Parathyroid adenoma (tissue), 2 donors: ENCODE results near the gene OSCAR.

Source experiments
- H2AFZ ChIP-seq: fragments of 300-600 bp; sonication (generic); one replicate; pipeline ENCODE4 v1.7.0; 2017; ENCODE audit warnings: antibody characterized with exemption, mild to moderate bottlenecking
- H3K27ac ChIP-seq: fragments of 300-600 bp; sonication (generic); one replicate; pipeline ENCODE4 v1.7.0; 2017
- H3K27me3 ChIP-seq: fragments of 300-600 bp; sonication (generic); one replicate; pipeline ENCODE4 v1.7.0; 2017; ENCODE audit warnings: low read length; ENCODE audit not compliant: control insufficient read depth, insufficient read depth
- H3K36me3 ChIP-seq: fragments of 300-600 bp; sonication (generic); one replicate; pipeline ENCODE4 v1.7.0; 2017; ENCODE audit warnings: low read length; ENCODE audit not compliant: control insufficient read depth, insufficient read depth
- H3K4me1 ChIP-seq: fragments of 300-600 bp; sonication (generic); one replicate; pipeline ENCODE4 v1.7.0; 2017; ENCODE audit warnings: control low read depth
- H3K4me2 ChIP-seq: fragments of 300-600 bp; sonication (generic); one replicate; pipeline ENCODE4 v1.7.0; 2017; ENCODE audit warnings: low read length
- H3K4me3 ChIP-seq: fragments of 300-600 bp; sonication (generic); one replicate; pipeline ENCODE4 v1.7.0; 2017; ENCODE audit warnings: low read depth, low read length
- H3K79me2 ChIP-seq: fragments of 300-600 bp; sonication (generic); one replicate; pipeline ENCODE4 v1.7.0; 2017; ENCODE audit warnings: control low read depth
- H3K9ac ChIP-seq: fragments of 300-600 bp; sonication (generic); one replicate; pipeline ENCODE4 v1.7.0; 2017; ENCODE audit warnings: mild to moderate bottlenecking
- H3K9me3 ChIP-seq: fragments of 300-600 bp; sonication (generic); one replicate; pipeline ENCODE4 v1.7.0; 2017; ENCODE audit warnings: low read length; ENCODE audit not compliant: control insufficient read depth
- CTCF ChIP-seq: fragments of 300-600 bp; sonication (generic); IDR thresholded peaks from one replicate; pipeline ENCODE4 v1.7.0; 2017; ENCODE audit warnings: antibody characterized with exemption, mild to moderate bottlenecking
- donor health status: primary hyperparathyroidism.

OSCAR gene

GRCh38 chr19:54115109-54116063 is 14.8 kb upstream of the OSCAR start, which contains the start of the genes PRPF31 and TFPT:
Gene PRPF31 (plus strand): TSS chr19:54115754. CDS start chr19:54118279, 2,525 bp downstream.
Gene TFPT (minus strand): TSS chr19:54115657. CDS start chr19:54115269, 388 bp downstream.
- H3K4me2 ChIP-seq = peak within 1 kb of the TSS; percentile 86
- H3K9me3 ChIP-seq = no peaks in the 10 kb centered on the region
- H3K27ac ChIP-seq = peak within 1 kb of the TSS; percentile 86
- no peaks in the 10 kb centered on the region for H3K36me3 ChIP-seq
- H2AFZ ChIP-seq = peak within 1 kb of the TSS; percentile 76
- H3K4me1 ChIP-seq = peaks cover 6% of the 10 kb centered on the region
- no peak for TF ChIP-seq CTCF
- H3K27me3 ChIP-seq = no peaks in the 10 kb centered on the region
- peak within 1 kb of the TSS; percentile 49 for H3K9ac ChIP-seq
- peaks cover 10% of the 10 kb centered on the region for H3K79me2 ChIP-seq
- peak within 1 kb of the TSS; percentile 95 for H3K4me3 ChIP-seq

GRCh38 chr19:54114340-54115108 is 13.9 kb upstream of the OSCAR start:
- Histone ChIP-seq H3K27ac (no peak overlapping the region), H3K4me3 (peak overlapping the region; percentile 95)

DNA sequence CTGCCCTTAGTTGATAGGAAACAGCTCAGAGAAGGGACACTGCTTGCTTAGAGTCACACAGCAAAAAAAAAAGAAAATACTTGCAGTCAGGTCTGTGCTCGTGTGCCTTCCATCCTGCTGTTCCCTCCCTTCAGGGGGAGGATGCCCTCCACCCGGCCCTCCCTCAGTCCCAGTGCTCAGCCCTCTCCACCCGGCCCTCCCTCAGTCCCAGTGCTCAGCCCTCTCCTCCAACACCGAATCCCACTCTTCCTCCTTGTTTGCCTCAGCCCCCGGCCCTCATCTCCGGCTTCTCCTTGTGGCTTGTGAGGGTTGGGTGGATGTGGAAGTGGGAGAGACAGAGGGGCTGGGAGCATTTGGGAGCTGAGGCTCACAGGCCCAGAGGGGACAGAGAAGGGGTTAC is 9.0 kb upstream of the OSCAR start:
- Histone ChIP-seq H3K27ac (no peak overlapping the region), H3K4me2 (no peak overlapping the region), H3K9ac (no peak overlapping the region), H3K27me3 (no peaks in the 10 kb centered on the region), H3K36me3 (no peaks in the 10 kb centered on the region), H3K4me1 (no peaks in the 10 kb centered on the region), H3K9me3 (no peaks in the 10 kb centered on the region), H3K79me2 (peaks cover 5% of the 10 kb centered on the region), H2AFZ (no peak overlapping the region), H3K4me3 (no peak overlapping the region)
- TF ChIP-seq CTCF = no peak

More at GRCh38 chr19:54114340-54115108, 13.9 kb upstream of the OSCAR start:
- Histone ChIP-seq H3K9ac (no peak overlapping the region), H3K36me3 (no peaks in the 10 kb centered on the region), H3K4me1 (peaks cover 6% of the 10 kb centered on the region), H3K4me2 (peak overlapping the region; percentile 86), H2AFZ (peak overlapping the region; percentile 76), H3K79me2 (peaks cover 10% of the 10 kb centered on the region), H3K27me3 (no peaks in the 10 kb centered on the region), H3K9me3 (no peaks in the 10 kb centered on the region)
- no peak for TF ChIP-seq CTCF

GRCh38 chr19:54108496-54108895 is 7.9 kb upstream of the OSCAR start:
- H2AFZ ChIP-seq = no peak overlapping the region
- no peak overlapping the region for H3K9ac ChIP-seq
- no peaks in the 10 kb centered on the region for H3K27me3 ChIP-seq
- TF ChIP-seq CTCF = no peak
- H3K27ac ChIP-seq = no peak overlapping the region
- no peak overlapping the region for H3K4me2 ChIP-seq
- H3K4me1 ChIP-seq = no peaks in the 10 kb centered on the region
- H3K4me3 ChIP-seq = no peak overlapping the region
- H3K79me2 ChIP-seq = peaks cover 8% of the 10 kb centered on the region
- no peaks in the 10 kb centered on the region for H3K9me3 ChIP-seq
- no peaks in the 10 kb centered on the region for H3K36me3 ChIP-seq
